Measurements from ENCODE around the gene CDKAL1.

Gene CDKAL1

GRCh38 chr6:21157186-21157929 lies 623.1 kb downstream of the CDKAL1 start:
- ATAC-seq: no peak
- TF ChIP-seq CSDC2 (CRISPR knock-in tag; IDR thresholded peaks at IDR 0.05) (no peak), ZNF565 (CRISPR knock-in tag; conservative IDR thresholded peaks at IDR 0.05; ENCODE audit: low read depth) (no peak), BACH2 (CRISPR knock-in tag; IDR thresholded peaks at IDR 0.05; ENCODE audit: borderline replicate concordance) (no peak), OSR1 (CRISPR knock-in tag; IDR thresholded peaks at IDR 0.05) (no peak), TCF4 (CRISPR knock-in tag; IDR thresholded peaks at IDR 0.05; ENCODE audit: borderline replicate concordance) (no peak), POU6F1 (CRISPR knock-in tag; IDR thresholded peaks at IDR 0.05; ENCODE audit: borderline replicate concordance, low read depth) (no peak), RARB (CRISPR knock-in tag; IDR thresholded peaks at IDR 0.05) (no peak)

GRCh38 chr6:21158149-21158548 lies 623.9 kb downstream of the CDKAL1 start:
- TF ChIP-seq GLIS3 (CRISPR knock-in tag; IDR thresholded peaks at IDR 0.05) (no peak), SNAI2 (CRISPR knock-in tag; IDR thresholded peaks at IDR 0.05) (no peak), PPARA (CRISPR knock-in tag; IDR thresholded peaks at IDR 0.05; ENCODE audit: borderline replicate concordance) (no peak), ESRRG (CRISPR knock-in tag; IDR thresholded peaks at IDR 0.05) (no peak), TCF4 (CRISPR knock-in tag; IDR thresholded peaks at IDR 0.05; ENCODE audit: borderline replicate concordance) (peak; percentile 90), ARNTL (CRISPR knock-in tag; IDR thresholded peaks at IDR 0.05; ENCODE audit: borderline replicate concordance, low read depth) (no peak), TSHZ2 (CRISPR knock-in tag; IDR thresholded peaks at IDR 0.05) (peak; percentile 99), OSR1 (CRISPR knock-in tag; IDR thresholded peaks at IDR 0.05) (no peak), TOX (CRISPR knock-in tag; IDR thresholded peaks at IDR 0.05; ENCODE audit: borderline replicate concordance) (no peak), BACH2 (CRISPR knock-in tag; IDR thresholded peaks at IDR 0.05; ENCODE audit: borderline replicate concordance) (no peak), ISL1 (CRISPR knock-in tag; IDR thresholded peaks at IDR 0.05) (no peak), RARB (CRISPR knock-in tag; IDR thresholded peaks at IDR 0.05) (no peak), ZFP3 (CRISPR knock-in tag; IDR thresholded peaks at IDR 0.05) (no peak), ZC3H10 (CRISPR knock-in tag; IDR thresholded peaks at IDR 0.05) (no peak)
- peak; percentile 40; the same call in 1 of the 3 replicates for ATAC-seq

- TF ChIP-seq ESRRG (CRISPR knock-in tag; IDR thresholded peaks at IDR 0.05): no peak
- TF ChIP-seq TOX (CRISPR knock-in tag; IDR thresholded peaks at IDR 0.05; ENCODE audit: borderline replicate concordance): no peak
- TF ChIP-seq PPARA (CRISPR knock-in tag; IDR thresholded peaks at IDR 0.05; ENCODE audit: borderline replicate concordance): no peak
- no peak for ATAC-seq
Measured at GRCh38 chr6:21158873-21159272, 624.6 kb downstream of the CDKAL1 start.

- no peak for ATAC-seq
Measured at GRCh38 chr6:21159465-21159864, 625.2 kb downstream of the CDKAL1 start.

GRCh38 chr6:21161707-21162106 lies 627.5 kb downstream of the CDKAL1 start:
- ATAC-seq: no peak
- TF ChIP-seq ZC3H10 (CRISPR knock-in tag; IDR thresholded peaks at IDR 0.05): no peak
- TF ChIP-seq ESRRG (CRISPR knock-in tag; IDR thresholded peaks at IDR 0.05): no peak
- no peak for TF ChIP-seq CSRNP3 (CRISPR knock-in tag; IDR thresholded peaks at IDR 0.05)
- no peak for TF ChIP-seq ISL1 (CRISPR knock-in tag; IDR thresholded peaks at IDR 0.05)
- no peak for TF ChIP-seq TOX (CRISPR knock-in tag; IDR thresholded peaks at IDR 0.05; ENCODE audit: borderline replicate concordance)
- TF ChIP-seq PPARA (CRISPR knock-in tag; IDR thresholded peaks at IDR 0.05; ENCODE audit: borderline replicate concordance): no peak
- no peak for TF ChIP-seq TSHZ2 (CRISPR knock-in tag; IDR thresholded peaks at IDR 0.05)
- no peak for TF ChIP-seq OSR1 (CRISPR knock-in tag; IDR thresholded peaks at IDR 0.05)
- no peak for TF ChIP-seq ZNF8 (CRISPR knock-in tag; IDR thresholded peaks at IDR 0.05)
- TF ChIP-seq ARNTL (CRISPR knock-in tag; IDR thresholded peaks at IDR 0.05; ENCODE audit: borderline replicate concordance, low read depth): no peak

More at GRCh38 chr6:21159465-21159864, 625.2 kb downstream of the CDKAL1 start:
- TF ChIP-seq ESRRG (CRISPR knock-in tag; IDR thresholded peaks at IDR 0.05): no peak

All from SK-N-SH treated with all-trans-retinoic acid at 6 μM for 48 hours (cell line).